Left renal pelvis (tissue), 4 donors: ENCODE data around the gene ATPAF1. TPM values are rescaled to one million over a fixed set of nuclear protein-coding genes. Genes with fewer than 3 reads are reported as not detected.

Source experiments
- DNase-seq, 4 donors: peaks; one replicate each; pipeline ENCODE4 v3.0.0-alpha.2; 2013; ENCODE audit warnings: low read depth in 4 of 4, low spot score in 3 of 4
- polyA plus RNA-seq, 4 donors: library from polyadenylated mRNA; unstranded; fragments of 120-200 nt; gene quantifications; one replicate each; pipeline ENCODE4 v1.2.1, GENCODE V29; 2013; ENCODE audit not compliant: insufficient read length in 4 of 4

ATPAF1 gene
- polyA plus RNA-seq, 4 donors, result 55.7 to 118 (median 99.4) TPM

DNA sequence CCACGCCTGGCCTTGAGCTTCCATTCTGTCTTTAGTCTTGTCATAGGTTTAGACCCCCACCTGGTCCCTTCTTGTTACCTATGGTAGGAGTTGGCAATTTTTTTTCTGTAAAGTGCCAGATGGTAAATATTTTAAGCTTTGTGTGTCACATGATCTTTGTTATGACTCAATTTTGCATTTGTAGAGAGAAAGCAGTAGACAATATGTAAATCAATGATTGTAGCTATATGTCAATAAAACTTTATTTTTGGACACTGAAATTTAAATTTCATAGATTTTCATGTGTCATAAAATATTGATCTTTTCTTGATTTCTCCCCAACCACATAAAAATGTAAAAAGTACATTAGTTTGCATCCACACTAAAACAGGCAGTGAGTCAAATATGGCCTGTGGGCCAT, 72.1 kb downstream of the ATPAF1 start:
- DNase-seq, result no peak

GRCh38 chr1:46595127-46595526, 73.0 kb downstream of the ATPAF1 start:
- no peak for DNase-seq

- DNase-seq, result no peak
Measured at GRCh38 chr1:46594063-46594462, 74.1 kb downstream of the ATPAF1 start.

- DNase-seq, result no peak
Measured at GRCh38 chr1:46592823-46593222, 75.3 kb downstream of the ATPAF1 start.

DNA sequence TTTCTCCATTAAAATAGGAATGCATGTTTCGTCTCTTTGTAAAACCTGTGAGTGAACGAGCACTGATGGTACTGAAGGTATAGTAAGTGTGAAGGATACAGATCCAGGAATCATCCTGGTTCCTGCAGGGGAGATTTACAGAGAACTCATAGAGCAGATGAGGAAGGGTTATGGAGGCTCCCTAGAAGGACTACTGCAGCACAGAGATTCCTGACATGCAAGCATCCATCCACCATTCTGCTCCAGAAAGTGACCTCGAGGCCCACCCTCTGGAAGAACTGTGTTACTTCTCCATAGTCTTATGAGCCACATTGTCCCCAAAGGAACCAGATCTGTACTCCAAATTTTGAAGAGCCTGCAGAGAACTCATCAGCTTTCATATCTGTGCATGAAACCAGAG, 78.6 kb downstream of the ATPAF1 start:
- no peak for DNase-seq

DNA sequence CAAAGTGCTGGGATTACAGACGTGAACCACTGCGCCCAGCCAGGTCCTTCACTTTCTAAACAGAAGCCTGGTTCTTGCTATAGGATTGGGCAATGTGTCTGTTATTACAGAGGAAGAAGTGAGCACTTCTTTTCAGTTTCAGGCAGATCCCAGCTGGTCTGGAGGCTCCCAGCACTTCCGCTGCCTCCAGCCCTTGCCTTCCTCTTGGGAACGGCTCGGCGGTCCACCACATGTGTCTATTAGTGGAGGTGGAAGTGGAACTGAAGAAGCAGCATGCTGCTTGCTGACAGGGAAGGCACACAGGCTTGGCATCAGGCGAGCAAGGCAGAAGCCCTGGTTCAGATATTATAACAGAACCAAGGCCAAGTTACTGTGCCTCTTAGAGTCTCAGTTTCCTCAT, 81.1 kb downstream of the ATPAF1 start:
- no peak for DNase-seq

DNA sequence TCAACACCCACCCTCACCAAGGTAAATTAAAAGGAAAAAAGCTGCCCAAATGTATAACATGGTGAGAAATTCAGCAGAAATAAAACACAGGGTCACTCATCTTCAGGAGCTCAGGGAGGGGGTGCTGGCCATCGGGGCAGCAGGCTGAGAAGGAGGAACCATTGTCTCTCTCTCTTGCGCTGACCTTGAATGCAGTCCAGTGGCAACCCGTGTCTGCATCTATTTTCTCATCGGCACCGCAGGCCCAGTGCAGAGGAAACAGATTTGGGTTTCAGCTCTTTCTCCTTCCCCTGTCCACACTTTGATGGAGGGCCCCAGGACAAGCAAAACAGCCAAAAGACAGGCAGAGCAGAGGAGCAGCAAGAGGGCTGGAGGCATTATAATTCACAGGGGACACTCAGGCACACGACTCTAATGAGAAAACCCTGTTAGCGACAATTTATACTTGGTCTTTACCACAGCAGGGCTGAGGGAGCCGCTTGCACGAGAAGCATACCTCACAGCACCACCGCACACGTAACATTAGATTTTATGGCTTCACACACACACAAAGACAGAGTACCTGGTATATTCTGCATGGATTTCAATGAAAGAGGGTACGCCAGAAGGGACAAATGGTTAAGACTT, 82.7 kb downstream of the ATPAF1 start:
- DNase-seq, result no peak

DNA sequence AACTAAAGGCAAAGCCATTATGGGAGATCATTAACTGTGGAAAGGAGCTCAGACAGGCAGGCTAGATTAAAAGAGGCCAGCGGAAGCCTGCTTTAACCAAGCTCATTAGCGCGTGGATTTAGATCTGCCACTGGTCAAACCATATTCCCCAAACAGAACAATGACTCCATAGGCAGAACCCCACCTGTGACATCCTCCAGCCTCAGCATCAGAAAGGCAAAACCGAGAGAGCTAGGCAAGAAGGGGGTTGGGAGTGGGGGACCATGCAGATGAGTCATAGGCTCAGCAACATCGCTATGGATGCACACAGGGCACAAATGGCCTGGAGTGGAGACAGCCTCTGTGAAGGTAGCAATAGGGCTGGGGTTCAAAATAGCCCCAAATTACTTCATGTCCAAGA, 84.7 kb downstream of the ATPAF1 start:
- no peak for DNase-seq

DNA sequence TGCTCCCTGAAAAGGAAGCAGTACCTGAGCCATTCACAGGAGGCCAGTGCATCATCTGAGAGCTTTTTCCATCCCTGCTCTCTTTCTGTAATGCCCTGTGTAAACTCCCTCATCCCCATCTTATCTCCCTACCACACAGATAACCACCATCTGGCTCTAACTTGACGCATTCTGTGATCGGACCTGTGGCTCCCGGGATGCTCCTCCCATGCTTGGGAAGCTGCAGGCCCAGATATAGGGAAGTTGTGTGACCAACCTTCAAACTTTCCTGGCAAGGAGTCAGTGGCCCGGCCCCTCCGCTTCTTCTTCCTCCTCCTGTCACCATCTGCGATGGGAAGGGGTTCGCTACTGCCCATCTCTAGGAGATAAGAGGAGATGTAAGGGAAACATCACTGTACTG, 85.2 kb downstream of the ATPAF1 start:
- no peak for DNase-seq

Other genes with a start within 250 kb of the ATPAF1 start
- gene DMBX1, start 178.5 kb downstream of the ATPAF1 start, polyA plus RNA-seq, result under 1 TPM in 1 of 4 donors, not detected in 3; 0.12 TPM
- gene KNCN, start 116.7 kb downstream of the ATPAF1 start, polyA plus RNA-seq, result not detected
- 10 to 100 TPM; 23.3 to 39.4 (median 29.4) TPM for gene MKNK1, start 64.1 kb downstream of the ATPAF1 start, polyA plus RNA-seq
- gene MOB3C, start 51.6 kb downstream of the ATPAF1 start, polyA plus RNA-seq, result 10 to 100 TPM; 12.3 to 22.5 (median 13.3) TPM
- under 1 TPM; 0.33 to 0.73 (median 0.61) TPM for gene TEX38, start 3.5 kb upstream of the ATPAF1 start, polyA plus RNA-seq
- 100 to 1,000 TPM in 2 of 4 donors, 10 to 100 TPM in 2; 86.8 to 114 (median 99.6) TPM for gene EFCAB14, start 50.8 kb upstream of the ATPAF1 start, polyA plus RNA-seq
- 1 to 10 TPM; 1.6 to 5.5 (median 2.0) TPM for gene CYP4B1, start 130.7 kb upstream of the ATPAF1 start, polyA plus RNA-seq